ENCODE results near the gene ITFG2. TPM values are rescaled to one million over a fixed set of nuclear protein-coding genes. Genes with fewer than 3 reads are reported as not detected.
"Not testable (repeated sequence)": the region's sequence is repeated elsewhere in the genome, so short reads cannot be mapped to it uniquely, and the experiment has no call there.

Gene ITFG2
- total RNA-seq, 2 experiments from 2014 or later = 28.8 to 34.9 TPM

DNA sequence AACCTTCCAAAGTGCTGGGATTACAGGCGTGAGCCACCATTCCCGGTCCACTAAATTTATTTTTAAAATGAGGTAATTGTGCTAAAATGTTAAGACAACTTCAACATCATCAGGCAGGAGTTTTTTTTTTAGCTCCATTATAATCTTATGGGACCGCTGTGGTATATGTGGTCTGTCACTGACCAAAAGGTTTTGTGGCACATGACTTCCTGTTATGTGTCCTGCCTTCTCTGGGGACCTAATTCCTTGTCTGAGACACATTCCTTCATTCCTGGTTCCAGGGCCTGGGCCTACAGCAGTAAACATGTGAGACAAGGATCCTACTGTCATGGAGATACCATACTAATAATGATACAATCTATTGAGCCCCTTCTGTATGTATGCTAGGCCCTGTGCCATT lies 39.5 kb downstream of the ITFG2 start:
- peaks cover 2% of the 10 kb centered on the region for H3K36me3 Mint-ChIP-seq
- DNase-seq = no peak
- no peak overlapping the region for H3K4me3 Mint-ChIP-seq
- peaks cover 2% of the 10 kb centered on the region for H3K4me1 Mint-ChIP-seq
- no peaks in the 10 kb centered on the region for H3K27me3 Mint-ChIP-seq
- no peaks in the 10 kb centered on the region for H3K9me3 Mint-ChIP-seq (ENCODE audit: low read depth)
- CTCF ChIA-PET = interaction anchor here (0.6 to 1.4 kb wide), 2 partner anchors 15 to 38 kb away, joined by 3 read pairs; no protein-coding TSS in a partner anchor
- H3K27ac Mint-ChIP-seq = no peak overlapping the region
- ATAC-seq = no peak

- Mint-ChIP-seq H3K4me1 (peaks cover 2% of the 10 kb centered on the region), H3K27me3 (no peaks in the 10 kb centered on the region), H3K4me3 (no peak overlapping the region), H3K36me3 (no peaks in the 10 kb centered on the region), H3K27ac (no peak overlapping the region), H3K9me3 (ENCODE audit: low read depth) (no peaks in the 10 kb centered on the region)
- DNase-seq (peak; percentile 49), ATAC-seq (peak; percentile 62)
- CTCF ChIA-PET = interaction anchor here (0.7 to 1.9 kb wide), 11 partner anchors 9 to 187 kb away, joined by 3 to 12 read pairs (median 4); no protein-coding TSS in a partner anchor
Observed at GRCh38 chr12:2853626-2854025, 41.2 kb downstream of the ITFG2 start.

GRCh38 chr12:2854669-2855453 lies 42.4 kb downstream of the ITFG2 start:
- DNase-seq = no peak
- H3K27ac Mint-ChIP-seq = no peak overlapping the region
- H3K27me3 Mint-ChIP-seq = no peaks in the 10 kb centered on the region
- CTCF ChIA-PET = interaction anchor here (1.0 to 1.9 kb wide), 8 partner anchors 10 to 148 kb away, joined by 3 to 12 read pairs (median 4); no protein-coding TSS in a partner anchor
- H3K9me3 Mint-ChIP-seq (ENCODE audit: low read depth) = no peaks in the 10 kb centered on the region
- peaks cover 3% of the 10 kb centered on the region for H3K36me3 Mint-ChIP-seq
- no peak for ATAC-seq
- peaks cover 2% of the 10 kb centered on the region for H3K4me1 Mint-ChIP-seq
- no peak overlapping the region for H3K4me3 Mint-ChIP-seq

DNA sequence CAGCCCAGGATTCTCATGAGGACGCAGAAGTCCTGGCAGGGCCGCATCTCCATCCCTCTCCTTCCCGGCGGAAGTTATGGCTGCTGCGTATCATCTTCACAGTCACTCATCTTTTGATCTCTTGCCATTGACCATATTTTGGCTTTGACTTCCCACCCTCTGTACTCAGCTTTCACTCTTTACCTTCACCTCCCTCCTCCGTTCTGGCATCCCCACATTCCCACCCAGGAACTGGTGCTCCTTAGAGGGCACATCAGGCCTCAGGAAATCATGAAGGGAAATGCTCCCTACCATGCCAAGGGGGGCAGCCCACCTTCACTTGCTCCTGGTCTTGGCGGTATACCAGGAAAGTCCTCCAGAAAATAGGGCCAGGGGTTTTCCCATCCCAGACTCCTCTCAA lies 43.1 kb downstream of the ITFG2 start:
- peaks cover 2% of the 10 kb centered on the region for H3K4me1 Mint-ChIP-seq
- peaks cover 9% of the 10 kb centered on the region for H3K36me3 Mint-ChIP-seq
- ATAC-seq = no peak
- H3K27ac Mint-ChIP-seq = no peak overlapping the region
- CTCF ChIA-PET = interaction anchor here (1.9 kb wide), 1 partner anchor 89 kb away, joined by 12 read pairs; no protein-coding TSS in a partner anchor
- no peaks in the 10 kb centered on the region for H3K27me3 Mint-ChIP-seq
- no peaks in the 10 kb centered on the region for H3K9me3 Mint-ChIP-seq (ENCODE audit: low read depth)
- no peak overlapping the region for H3K4me3 Mint-ChIP-seq
- no peak for DNase-seq

GRCh38 chr12:2856051-2856450 lies 43.6 kb downstream of the ITFG2 start:
- ATAC-seq (no peak), DNase-seq (no peak)
- H3K27ac Mint-ChIP-seq = no peak overlapping the region
- H3K36me3 Mint-ChIP-seq = peaks cover 9% of the 10 kb centered on the region
- H3K4me3 Mint-ChIP-seq = no peak overlapping the region
- no peaks in the 10 kb centered on the region for H3K27me3 Mint-ChIP-seq
- peaks cover 2% of the 10 kb centered on the region for H3K4me1 Mint-ChIP-seq
- CTCF ChIA-PET = no interaction called here
- no peaks in the 10 kb centered on the region for H3K9me3 Mint-ChIP-seq (ENCODE audit: low read depth)

GRCh38 chr12:2857021-2857431 lies 44.6 kb downstream of the ITFG2 start, which contains the start of gene TEX52:
TSS of gene TEX52 (minus strand) at chr12:2857039. CDS start at chr12:2857026, 13 bp downstream.
- Mint-ChIP-seq H3K9me3 (ENCODE audit: low read depth) (no peaks in the 10 kb centered on the region), H3K4me3 (no peak within 1 kb of the TSS), H3K27ac (no peak within 1 kb of the TSS), H3K4me1 (peaks cover under 1% of the 10 kb centered on the region), H3K36me3 (peaks cover 16% of the 10 kb centered on the region), H3K27me3 (no peaks in the 10 kb centered on the region)
- CTCF ChIA-PET = interaction anchor here (1.3 kb wide), 1 partner anchor 9 kb away, joined by 3 read pairs; no protein-coding TSS in a partner anchor
- ATAC-seq (no peak), DNase-seq (no peak)

- H3K4me3 Mint-ChIP-seq = no peak overlapping the region
- H3K27ac Mint-ChIP-seq = no peak overlapping the region
- H3K36me3 Mint-ChIP-seq = peaks cover 18% of the 10 kb centered on the region
Observed at GRCh38 chr12:2857576-2857975, 45.1 kb downstream of the ITFG2 start.

DNA sequence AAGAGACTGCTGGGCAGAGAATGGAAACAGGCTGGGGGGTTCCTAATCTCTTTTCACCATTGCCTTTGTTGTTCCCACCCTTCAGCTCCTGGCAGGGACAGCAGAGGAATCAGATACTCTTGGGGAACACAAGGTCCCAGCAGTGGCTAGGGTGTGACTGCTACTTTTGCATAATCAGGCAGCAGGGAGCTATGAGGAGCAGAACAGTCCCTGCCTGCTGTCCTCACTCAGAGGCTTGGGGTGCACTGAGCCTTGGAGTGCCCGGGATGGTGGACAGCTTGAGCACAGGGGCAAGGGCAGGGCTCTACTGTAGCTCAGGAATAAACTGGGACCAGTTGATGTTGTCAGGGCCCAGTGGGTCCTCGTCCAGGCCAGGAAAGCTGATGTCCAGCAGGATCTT lies 45.9 kb downstream of the ITFG2 start:
- DNase-seq (no peak), ATAC-seq (no peak)
- no peaks in the 10 kb centered on the region for H3K4me1 Mint-ChIP-seq
- CTCF ChIA-PET = no interaction called here
- no peaks in the 10 kb centered on the region for H3K9me3 Mint-ChIP-seq (ENCODE audit: low read depth)
- no peak overlapping the region for H3K4me3 Mint-ChIP-seq
- H3K27ac Mint-ChIP-seq = no peak overlapping the region
- H3K36me3 Mint-ChIP-seq = peaks cover 25% of the 10 kb centered on the region
- H3K27me3 Mint-ChIP-seq = no peaks in the 10 kb centered on the region

More at GRCh38 chr12:2857576-2857975, 45.1 kb downstream of the ITFG2 start:
- Mint-ChIP-seq H3K4me1 (no peaks in the 10 kb centered on the region), H3K27me3 (no peaks in the 10 kb centered on the region), H3K9me3 (ENCODE audit: low read depth) (no peaks in the 10 kb centered on the region)
- CTCF ChIA-PET = interaction anchor here (1.3 kb wide), 1 partner anchor 9 kb away, joined by 3 read pairs; no protein-coding TSS in a partner anchor
- ATAC-seq (no peak), DNase-seq (no peak)

DNA sequence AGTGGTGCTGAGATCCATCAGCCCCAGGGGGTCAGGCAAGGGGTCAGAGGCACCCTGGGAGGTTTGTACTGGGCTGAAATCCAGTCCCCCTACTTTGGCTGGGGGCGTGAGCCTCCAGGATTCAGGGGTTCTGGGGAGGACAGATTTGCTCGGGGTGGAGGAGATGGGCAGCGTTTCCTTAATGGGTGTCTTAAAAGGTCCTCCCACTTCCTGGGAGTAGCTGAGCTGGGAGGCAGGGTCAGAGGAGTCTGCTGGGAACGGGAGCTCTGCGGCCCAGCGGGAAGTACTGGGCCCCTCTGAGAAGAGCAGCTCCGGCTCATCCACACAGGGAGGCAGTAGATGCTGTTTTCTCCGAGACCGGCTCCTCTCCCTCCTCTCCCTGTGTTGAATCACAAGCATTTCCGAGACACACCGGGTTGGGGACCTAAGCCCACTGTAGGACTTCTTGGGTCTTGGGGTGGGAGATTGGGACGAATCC lies 46.5 kb downstream of the ITFG2 start:
- DNase-seq (no peak), ATAC-seq (no peak)
- Mint-ChIP-seq H3K4me1 (no peaks in the 10 kb centered on the region), H3K27me3 (no peaks in the 10 kb centered on the region), H3K27ac (no peak overlapping the region), H3K9me3 (ENCODE audit: low read depth) (no peaks in the 10 kb centered on the region), H3K36me3 (peaks cover 28% of the 10 kb centered on the region), H3K4me3 (no peak overlapping the region)
- CTCF ChIA-PET = interaction anchor here (1.3 kb wide), 1 partner anchor 85 kb away, joined by 3 read pairs; no protein-coding TSS in a partner anchor

DNA sequence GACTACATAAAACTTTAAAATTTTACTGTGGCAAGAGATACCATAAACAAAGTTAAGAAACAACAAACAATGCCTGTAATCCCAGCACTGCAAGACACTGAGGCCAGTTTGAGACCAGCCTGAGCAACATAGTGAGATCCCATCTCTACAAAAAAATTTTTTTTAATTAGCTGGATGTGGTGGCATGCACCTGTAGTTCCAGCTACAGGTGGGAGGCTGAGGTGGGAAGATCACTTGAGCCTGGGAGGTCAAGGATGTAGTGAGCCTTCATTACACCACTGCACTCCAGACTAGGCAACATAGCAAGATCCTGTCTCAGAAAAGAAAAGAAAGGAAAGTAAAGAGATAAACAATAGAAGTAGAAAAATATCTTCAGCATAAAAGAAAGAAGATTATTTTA lies 47.7 kb downstream of the ITFG2 start:
- peaks cover 39% of the 10 kb centered on the region for H3K36me3 Mint-ChIP-seq
- CTCF ChIA-PET = interaction anchor here (1.3 to 1.5 kb wide), 2 partner anchors 10 to 84 kb away, joined by 3 to 4 read pairs; no protein-coding TSS in a partner anchor
- DNase-seq (no peak), ATAC-seq (no peak)
- H3K27me3 Mint-ChIP-seq = no peaks in the 10 kb centered on the region
- no peak overlapping the region for H3K27ac Mint-ChIP-seq
- H3K4me3 Mint-ChIP-seq = no peak overlapping the region
- no peaks in the 10 kb centered on the region for H3K9me3 Mint-ChIP-seq (ENCODE audit: low read depth)
- no peaks in the 10 kb centered on the region for H3K4me1 Mint-ChIP-seq

GRCh38 chr12:2862876-2863275 lies 50.4 kb downstream of the ITFG2 start:
- peaks cover 3% of the 10 kb centered on the region for H3K4me1 Mint-ChIP-seq
- H3K4me3 Mint-ChIP-seq = no peak overlapping the region
- no peaks in the 10 kb centered on the region for H3K27me3 Mint-ChIP-seq
- H3K36me3 Mint-ChIP-seq = peaks cover 56% of the 10 kb centered on the region
- H3K27ac Mint-ChIP-seq = no peak overlapping the region
- ATAC-seq (no peak), DNase-seq (no peak)
- CTCF ChIA-PET = no interaction called here
- H3K9me3 Mint-ChIP-seq (ENCODE audit: low read depth) = no peaks in the 10 kb centered on the region

GRCh38 chr12:2863402-2863801 lies 50.9 kb downstream of the ITFG2 start:
- CTCF ChIA-PET = interaction anchor here (2.4 kb wide), 1 partner anchor 9 kb away, joined by 9 read pairs; no protein-coding TSS in a partner anchor
- not testable (repeated sequence) for H3K4me1 Mint-ChIP-seq; H3K27ac Mint-ChIP-seq; ATAC-seq; H3K9me3 Mint-ChIP-seq (ENCODE audit: low read depth); H3K27me3 Mint-ChIP-seq; DNase-seq; H3K4me3 Mint-ChIP-seq
- peaks cover 61% of the 10 kb centered on the region for H3K36me3 Mint-ChIP-seq

- Mint-ChIP-seq H3K36me3 (peaks cover 69% of the 10 kb centered on the region), H3K27me3 (no peaks in the 10 kb centered on the region), H3K9me3 (ENCODE audit: low read depth) (no peaks in the 10 kb centered on the region), H3K27ac (no peak overlapping the region), H3K4me3 (no peak overlapping the region), H3K4me1 (peaks cover 15% of the 10 kb centered on the region)
- ATAC-seq = no peak
- DNase-seq = no peak
- CTCF ChIA-PET = interaction anchor here (2.4 kb wide), 1 partner anchor 10 kb away, joined by 9 read pairs; no protein-coding TSS in a partner anchor
Observed at GRCh38 chr12:2864198-2864597, 51.7 kb downstream of the ITFG2 start.
